Right lobe of liver (tissue), 6 donors: ENCODE results near the gene ZNF587. TPM values are rescaled to one million over a fixed set of nuclear protein-coding genes. Genes with fewer than 3 reads are reported as not detected.
"Not testable (repeated sequence)": the region's sequence is repeated elsewhere in the genome, so short reads cannot be mapped to it uniquely, and the experiment has no call there.

Source experiments
- ATAC-seq, 4 donors: fragments of 200-7000 bp; cut with Tn5 transposase; one replicate each; pipeline ENCODE4 v1.9.1; 2020; ENCODE audit warnings: mild to moderate bottlenecking in 4 of 4, moderate library complexity in 4 of 4
- DNase-seq, 3 donors: peaks; one replicate each; pipeline ENCODE4 v3.0.0-alpha.2; 2020
- H3K27ac ChIP-seq, 3 donors: fragments of 200-600 bp; one replicate each; pipeline ENCODE4 v1.8.0; 2022
- H3K27me3 ChIP-seq, 2 donors: fragments of 200-600 bp; one replicate each; pipeline ENCODE4 v1.8.0; 2022
- H3K36me3 ChIP-seq, 4 donors: fragments of 200-600 bp; sonication (generic) in 1 of 4; one replicate each; pipeline versions ENCODE4 v1.5.1 to v1.8.0; 2017 to 2022; ENCODE audit warnings: control low read depth in 1 of 4
- H3K4me1 ChIP-seq, 4 donors: fragments of 200-600 bp; sonication (generic) in 1 of 4; one replicate each; pipeline versions ENCODE4 v1.5.1 to v1.8.0; 2017 to 2022; ENCODE audit warnings: control low read depth in 1 of 4
- H3K4me3 ChIP-seq, 3 donors: fragments of 200-600 bp; one replicate each; pipeline ENCODE4 v1.8.0; 2022
- H3K9me3 ChIP-seq, 4 donors: fragments of 200-600 bp; sonication (generic) in 1 of 4; one replicate each; pipeline versions ENCODE4 v1.5.1 to v1.8.0; 2017 to 2022; ENCODE audit warnings: control low read depth in 1 of 4
- CTCF ChIP-seq, 4 donors: fragments of 200-600 bp in 3 of 4; fragments of 450-650 bp in 1 of 4; IDR thresholded peaks; one replicate each; pipeline versions ENCODE4 v1.5.1 to v1.8.0; 2016 to 2022; ENCODE audit warnings: antibody characterized with exemption in 4 of 4, mild to moderate bottlenecking in 2 of 4
- POLR2A ChIP-seq: fragments of 450-650 bp; IDR thresholded peaks from one replicate; pipeline ENCODE4 v1.6.1; 2017; ENCODE audit warnings: antibody characterized with exemption, mild to moderate bottlenecking
- WGBS: methylation state at CpG from one replicate; pipeline ENCODE4 v1.1.6; 2018; ENCODE audit warnings: low coverage, low lambda C conversion rate; ENCODE audit not compliant: insufficient coverage; ENCODE audit errors: missing lambda C conversion rate; 5-methylcytosine and 5-hydroxymethylcytosine counted together
- intact Hi-C, 2 donors: fragments of 100-400 bp; cut with DNase I; formaldehyde crosslinking; loops; one replicate each; pipeline versions ENCODE4 v1.11.2 to v1.14.1; 2022
- total RNA-seq, 6 experiments: library from RNA; depleted of rRNA in 2 of 6; stranded (reverse); fragments of >200 nt in 2 of 6; fragmentation: NEBNext Ultra II Directional in 3 of 6; extraction: Animal tissue kit (Norgen Biotek cat#: 25700) in 3 of 6; gene quantifications; one replicate each; pipeline versions ENCODE4 v1.1.0 to v1.2.4, GENCODE V29; 2016 to 2023
- donor health status: DM: no; HTN: yes; CAD: no.
- donor health status: DM: no; HTN: no; CAD: no.
- donor health status: DM: no; HTN: no; CAD: no.
- donor health status: DM: no; HTN: yes; CAD: no.
- donor health status: DM: no; HTN: yes; CAD: no.

The ZNF587 gene
- total RNA-seq, 6 experiments from 2014 or later = 5.2 to 20.2 (median 12.6) TPM

GRCh38 chr19:57820599-57820998 lies 29.1 kb upstream of the ZNF587 start:
- peaks cover 0 to 42% (median 4%) of the 10 kb centered on the region in 4 donors for H3K4me1 ChIP-seq
- ATAC-seq = no peak
- intact Hi-C loops = loop anchor here in 1 of 2 donors (10.0 kb wide), 1 partner anchor 66 kb away; no protein-coding TSS in a partner anchor

GRCh38 chr19:57821095-57821494 lies 28.6 kb upstream of the ZNF587 start:
- DNase-seq, H3K36me3 ChIP-seq, H3K9me3 ChIP-seq, ATAC-seq, H3K27me3 ChIP-seq: not testable (repeated sequence)
- intact Hi-C loops = loop anchor here in 1 of 2 donors (10.0 kb wide), 1 partner anchor 66 kb away; no protein-coding TSS in a partner anchor
- Histone ChIP-seq H3K4me1 (peaks cover 0 to 42% (median 4%) of the 10 kb centered on the region in 4 donors), H3K4me3 (peak overlapping the region in 1 of 3 donors; percentile 76), H3K27ac (peak overlapping the region in 1 of 3 donors; percentile 66)
- 37% methylated on average over 2 of the region's 3 CpGs for WGBS

More at GRCh38 chr19:57820599-57820998, 29.1 kb upstream of the ZNF587 start:
- no peak for DNase-seq
- 46% methylated on average over 5 of the region's 6 CpGs for WGBS
- Histone ChIP-seq H3K9me3 (no peaks in the 10 kb centered on the region), H3K27ac (peak overlapping the region in 2 of 3 donors; percentile 6 to 66), H3K36me3 (no peaks in the 10 kb centered on the region), H3K4me3 (peak overlapping the region; percentile 54 to 76 (median 74)), H3K27me3 (no peaks in the 10 kb centered on the region)
- TF ChIP-seq POLR2A (no peak), CTCF (IDR thresholded peaks at IDR 0.05) (no peak)

- intact Hi-C loops = loop anchor here in 1 of 2 donors (10.0 kb wide), 1 partner anchor 67 kb away; no protein-coding TSS in a partner anchor
- Histone ChIP-seq H3K4me1 (peaks cover 0 to 42% (median 4%) of the 10 kb centered on the region in 4 donors), H3K27ac (peak overlapping the region in 1 of 3 donors; percentile 73)
- not testable (repeated sequence) for H3K9me3 ChIP-seq, H3K4me3 ChIP-seq, H3K27me3 ChIP-seq, H3K36me3 ChIP-seq, DNase-seq
- ATAC-seq = peak; percentile 30 to 69 (median 37)
- WGBS = 100% methylated on average over 2 of the region's 3 CpGs
These were observed 28.2 kb upstream of the ZNF587 start for GRCh38 chr19:57821501-57821900.

GRCh38 chr19:57823155-57823554 lies 26.5 kb upstream of the ZNF587 start:
- WGBS = 60% methylated on average over 1 of the region's 2 CpGs

GRCh38 chr19:57823608-57824007 lies 26.1 kb upstream of the ZNF587 start:
- Histone ChIP-seq H3K4me1 (peaks cover 0 to 46% (median 4%) of the 10 kb centered on the region in 4 donors), H3K27ac (peak overlapping the region in 1 of 3 donors; percentile 24)
- not testable (repeated sequence) for H3K9me3 ChIP-seq, ATAC-seq, DNase-seq, H3K4me3 ChIP-seq, H3K27me3 ChIP-seq, H3K36me3 ChIP-seq
- 76% methylated on average over 4 of the region's 4 CpGs for WGBS
- intact Hi-C loops = loop anchor here in 1 of 2 donors (10.0 kb wide), 1 partner anchor 69 kb away; no protein-coding TSS in a partner anchor

More at GRCh38 chr19:57823155-57823554, 26.5 kb upstream of the ZNF587 start:
- not testable (repeated sequence) for H3K27me3 ChIP-seq, H3K36me3 ChIP-seq, ATAC-seq, H3K4me3 ChIP-seq, H3K9me3 ChIP-seq, DNase-seq
- intact Hi-C loops = loop anchor here in 1 of 2 donors (10.0 kb wide), 1 partner anchor 68 kb away; no protein-coding TSS in a partner anchor
- Histone ChIP-seq H3K27ac (peak overlapping the region in 1 of 3 donors; percentile 24), H3K4me1 (peaks cover 0 to 42% (median 4%) of the 10 kb centered on the region in 4 donors)

GRCh38 chr19:57825511-57825910 lies 24.1 kb upstream of the ZNF587 start:
- Histone ChIP-seq H3K27me3 (no peaks in the 10 kb centered on the region), H3K27ac (no peak overlapping the region), H3K4me3 (no peak overlapping the region), H3K36me3 (no peaks in the 10 kb centered on the region), H3K4me1 (peaks cover 0 to 55% (median 4%) of the 10 kb centered on the region in 4 donors), H3K9me3 (no peaks in the 10 kb centered on the region)
- DNase-seq (no peak), ATAC-seq (no peak)
- intact Hi-C loops = loop anchor here in 1 of 2 donors (10.0 kb wide), 1 partner anchor 71 kb away; no protein-coding TSS in a partner anchor
- WGBS = 93% methylated on average over 2 of the region's 6 CpGs
- TF ChIP-seq CTCF (IDR thresholded peaks at IDR 0.05) = no peak
- TF ChIP-seq POLR2A = no peak
